ENCODE results near the gene EGF. TPM values are rescaled to one million over a fixed set of nuclear protein-coding genes. Genes with fewer than 3 reads are reported as not detected.

EGF gene
- total RNA-seq, 1 experiment from 2014 or later, result not detected

Other genes with a start within 250 kb of the EGF start
- 15.2 TPM for gene CASP6, start 209.4 kb upstream of the EGF start, total RNA-seq (2021; ENCODE audit: unreplicated experiment)
- gene PLA2G12A, start 182.8 kb upstream of the EGF start, total RNA-seq (2021; ENCODE audit: unreplicated experiment), result 20.7 TPM
- gene CFI, start 110.9 kb upstream of the EGF start, total RNA-seq (2021; ENCODE audit: unreplicated experiment), result 0.33 TPM
- 23.6 TPM for gene GAR1, start 97.1 kb upstream of the EGF start, total RNA-seq (2021; ENCODE audit: unreplicated experiment)
- 0.15 TPM for gene RRH, start 84.9 kb upstream of the EGF start, total RNA-seq (2021; ENCODE audit: unreplicated experiment)
- 0.05 TPM for gene LRIT3, start 64.8 kb upstream of the EGF start, total RNA-seq (2021; ENCODE audit: unreplicated experiment)